IPS-18a (cell line): Measurements from ENCODE around the gene TMEM117.

Experiments used
- H3K27ac ChIP-seq: one replicate; pipeline ENCODE4 v1.5.1; 2013; ENCODE audit warnings: low read length
- H3K27me3 ChIP-seq: one replicate; pipeline ENCODE4 v1.6.1; 2013; ENCODE audit warnings: mild to moderate bottlenecking, low read length; ENCODE audit not compliant: control insufficient read depth, insufficient read depth
- H3K36me3 ChIP-seq: one replicate; pipeline ENCODE4 v1.6.1; 2013; ENCODE audit warnings: low read depth, low read length; ENCODE audit not compliant: control insufficient read depth
- H3K4me1 ChIP-seq: one replicate; pipeline ENCODE4 v1.6.1; 2013; ENCODE audit warnings: low read depth, low read length; ENCODE audit not compliant: control insufficient read depth
- H3K4me3 ChIP-seq: one replicate; pipeline ENCODE4 v1.5.1; 2013; ENCODE audit warnings: low read length
- H3K9ac ChIP-seq: one replicate; pipeline ENCODE4 v1.6.1; 2013; ENCODE audit warnings: mild to moderate bottlenecking, low read length, moderate library complexity
- H3K9me3 ChIP-seq: one replicate; pipeline ENCODE4 v1.6.1; 2013; ENCODE audit warnings: low read depth, low read length; ENCODE audit not compliant: control insufficient read depth

The TMEM117 gene

DNA sequence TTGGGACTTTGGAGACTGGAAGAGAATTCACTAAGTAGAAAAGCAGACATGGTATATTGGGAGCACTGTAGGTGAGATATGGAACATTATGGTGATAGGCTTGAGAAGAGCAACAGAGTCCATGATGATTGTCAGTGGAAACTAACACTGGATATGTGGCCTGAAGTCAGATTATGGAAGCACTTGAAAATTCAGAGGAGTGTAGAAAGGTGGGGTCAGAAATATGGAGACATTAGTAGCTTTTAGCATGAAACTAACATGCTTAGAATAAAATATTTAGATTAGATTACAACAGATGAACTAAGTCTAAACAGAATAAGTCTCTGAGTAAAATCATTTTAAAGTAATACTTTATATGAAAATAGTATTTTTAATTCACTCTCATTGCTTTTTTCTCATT, 499.1 kb downstream of the TMEM117 start:
- H3K36me3 ChIP-seq, result no peaks in the 10 kb centered on the region
- H3K9ac ChIP-seq, result no peak overlapping the region
- no peaks in the 10 kb centered on the region for H3K9me3 ChIP-seq
- H3K4me3 ChIP-seq, result no peak overlapping the region
- no peak overlapping the region for H3K27ac ChIP-seq
- H3K27me3 ChIP-seq, result no peaks in the 10 kb centered on the region
- no peaks in the 10 kb centered on the region for H3K4me1 ChIP-seq

DNA sequence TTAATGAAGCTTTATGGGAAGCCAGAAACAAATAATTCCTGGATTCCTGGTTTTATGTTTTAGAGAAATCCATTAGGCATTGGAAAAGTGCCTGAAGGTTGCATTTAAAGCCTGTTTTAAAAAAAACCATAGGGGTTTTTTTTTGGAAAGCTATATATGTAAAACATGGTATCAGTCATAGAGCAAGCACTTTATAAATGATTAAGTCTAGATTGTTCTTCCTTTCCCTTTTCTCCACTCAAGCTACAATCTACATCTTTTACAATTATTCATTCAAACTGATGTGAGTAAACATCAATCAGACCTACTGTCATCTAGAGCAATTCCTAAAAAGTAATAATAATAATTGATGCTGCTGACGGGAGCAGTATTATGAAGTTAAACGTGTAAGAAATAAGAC, 500.7 kb downstream of the TMEM117 start:
- no peaks in the 10 kb centered on the region for H3K36me3 ChIP-seq
- no peak overlapping the region for H3K27ac ChIP-seq
- H3K4me1 ChIP-seq, result no peaks in the 10 kb centered on the region
- no peak overlapping the region for H3K4me3 ChIP-seq
- H3K9ac ChIP-seq, result no peak overlapping the region
- H3K9me3 ChIP-seq, result no peaks in the 10 kb centered on the region
- no peaks in the 10 kb centered on the region for H3K27me3 ChIP-seq

DNA sequence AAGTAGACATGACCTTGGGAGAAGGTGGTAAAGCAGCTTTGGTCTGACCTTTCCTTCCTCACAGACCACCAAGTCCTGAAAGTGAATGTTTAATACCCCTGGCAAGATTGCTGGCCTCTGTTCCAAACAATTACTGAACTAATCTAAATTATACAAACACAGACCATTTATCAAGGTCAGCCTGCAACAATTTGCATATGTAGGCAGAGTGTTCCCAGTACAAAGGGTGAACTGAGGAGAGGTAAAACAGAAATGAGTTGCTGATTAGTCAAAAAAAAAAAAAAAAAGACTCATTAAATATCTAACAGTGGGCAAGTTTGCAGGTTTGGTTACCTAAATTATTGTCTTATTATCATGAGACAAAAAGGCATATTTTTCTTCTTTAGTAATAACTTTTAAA, 506.5 kb downstream of the TMEM117 start:
- no peak overlapping the region for H3K9ac ChIP-seq
- H3K27ac ChIP-seq, result no peak overlapping the region
- H3K36me3 ChIP-seq, result no peaks in the 10 kb centered on the region

DNA sequence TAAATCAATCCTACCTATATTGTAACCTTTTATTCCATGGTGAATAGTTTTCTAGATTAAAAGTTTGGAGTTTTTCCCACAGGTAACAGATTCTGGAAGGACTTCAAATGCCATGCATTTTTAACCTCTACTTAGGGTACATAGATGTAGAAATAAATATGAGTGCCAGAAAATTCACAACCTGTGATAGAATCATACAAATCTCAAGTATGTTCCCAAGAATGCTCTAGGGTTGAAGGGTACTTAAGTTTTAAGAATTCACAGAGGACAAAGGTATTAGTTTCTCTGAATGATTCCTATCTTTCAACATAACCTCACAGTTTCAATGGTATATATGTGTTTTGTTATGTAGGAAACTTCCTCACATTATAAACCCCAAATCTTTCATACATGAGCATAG, 511.3 kb downstream of the TMEM117 start:
- no peak overlapping the region for H3K9ac ChIP-seq
- no peaks in the 10 kb centered on the region for H3K4me1 ChIP-seq
- H3K36me3 ChIP-seq, result no peaks in the 10 kb centered on the region
- no peak overlapping the region for H3K4me3 ChIP-seq
- no peaks in the 10 kb centered on the region for H3K27me3 ChIP-seq
- H3K9me3 ChIP-seq, result no peaks in the 10 kb centered on the region
- no peak overlapping the region for H3K27ac ChIP-seq

More for the DNA sequence above, 506.5 kb downstream of the TMEM117 start:
- Histone ChIP-seq H3K4me3 (no peak overlapping the region), H3K9me3 (no peaks in the 10 kb centered on the region), H3K4me1 (no peaks in the 10 kb centered on the region), H3K27me3 (no peaks in the 10 kb centered on the region)

DNA sequence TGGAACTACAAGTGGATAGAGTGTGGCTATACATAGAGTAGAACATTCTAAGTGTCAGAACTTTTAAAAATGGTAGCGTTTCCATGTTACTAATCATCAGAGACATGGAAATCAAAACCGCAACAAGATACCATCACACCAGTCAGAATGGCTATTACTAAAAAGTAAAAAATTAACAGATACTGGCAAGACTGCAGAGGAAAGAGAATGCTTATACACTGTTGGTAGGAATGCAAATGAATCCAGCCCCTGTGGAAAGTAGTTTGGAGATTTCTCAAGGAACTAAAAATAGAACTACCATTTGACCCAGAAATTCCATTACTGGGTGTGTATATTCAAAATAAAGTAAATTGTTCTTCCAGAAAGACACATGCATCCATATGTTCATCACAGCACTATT, 521.6 kb downstream of the TMEM117 start:
- Histone ChIP-seq H3K9me3 (no peaks in the 10 kb centered on the region), H3K27me3 (no peaks in the 10 kb centered on the region), H3K4me3 (no peak overlapping the region), H3K9ac (no peak overlapping the region), H3K36me3 (no peaks in the 10 kb centered on the region), H3K4me1 (no peaks in the 10 kb centered on the region), H3K27ac (no peak overlapping the region)

DNA sequence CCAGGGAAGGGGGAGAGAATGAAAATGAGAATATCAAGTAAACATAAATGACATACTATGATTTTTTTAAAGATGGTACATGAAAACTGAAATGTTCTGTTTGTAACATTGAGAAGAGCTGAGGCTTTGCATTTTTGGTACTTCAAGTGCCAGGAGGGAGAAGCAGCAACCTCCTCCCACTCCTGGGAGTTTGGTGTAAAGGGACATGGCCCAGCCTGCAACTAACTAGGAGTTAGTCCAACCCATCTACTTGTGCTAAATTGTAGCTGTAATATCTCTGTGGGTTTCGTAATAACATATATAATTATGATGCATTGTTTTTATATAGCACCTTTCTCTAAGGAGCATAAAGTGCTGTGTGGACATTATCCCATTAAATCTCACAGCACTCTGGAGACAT, 522.8 kb downstream of the TMEM117 start:
- H3K27ac ChIP-seq, result no peak overlapping the region
- H3K9ac ChIP-seq, result no peak overlapping the region
- no peaks in the 10 kb centered on the region for H3K9me3 ChIP-seq
- no peaks in the 10 kb centered on the region for H3K27me3 ChIP-seq
- no peaks in the 10 kb centered on the region for H3K4me1 ChIP-seq
- H3K36me3 ChIP-seq, result no peaks in the 10 kb centered on the region
- H3K4me3 ChIP-seq, result no peak overlapping the region

DNA sequence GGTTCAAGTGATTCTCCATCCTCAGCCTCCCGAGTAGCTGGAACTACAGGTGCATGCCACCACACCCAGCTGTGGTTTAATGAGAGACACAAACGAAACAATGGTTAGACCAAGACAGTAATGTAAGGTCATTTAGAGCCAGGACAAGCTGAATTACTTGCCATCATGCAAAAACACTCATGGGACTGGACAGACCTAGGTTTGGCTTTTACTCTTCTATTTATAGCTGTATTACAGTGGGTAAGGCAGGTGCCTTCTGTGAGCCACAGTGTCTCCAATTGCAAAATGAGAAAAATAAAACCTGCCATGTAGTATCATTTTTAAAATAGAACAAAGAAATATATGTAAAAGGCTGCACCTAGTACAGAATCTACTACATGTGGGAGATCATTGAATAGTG, 527.1 kb downstream of the TMEM117 start:
- Histone ChIP-seq H3K9ac (no peak overlapping the region), H3K4me3 (no peak overlapping the region), H3K36me3 (no peaks in the 10 kb centered on the region), H3K9me3 (no peaks in the 10 kb centered on the region), H3K27ac (no peak overlapping the region), H3K27me3 (no peaks in the 10 kb centered on the region), H3K4me1 (no peaks in the 10 kb centered on the region)

DNA sequence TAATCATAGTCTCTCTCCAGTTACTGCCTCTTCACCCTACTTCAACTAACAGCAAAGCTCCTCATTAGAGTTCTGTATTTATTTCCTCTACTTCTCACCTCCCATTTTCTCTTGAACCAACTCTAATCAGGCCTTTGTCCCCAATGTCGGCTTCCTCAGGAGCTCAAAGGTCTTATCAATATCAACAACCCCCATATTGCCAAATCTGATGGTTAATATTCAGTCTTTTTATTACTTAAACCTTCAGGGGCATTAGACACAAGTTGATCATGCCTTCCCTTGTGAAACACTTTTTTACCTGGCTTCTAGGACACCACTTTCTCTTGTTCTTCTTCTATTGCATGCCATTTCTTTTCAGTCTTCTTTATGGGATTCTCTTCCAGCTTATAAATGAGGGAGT, 531.3 kb downstream of the TMEM117 start:
- H3K4me3 ChIP-seq, result no peak overlapping the region
- H3K27ac ChIP-seq, result no peak overlapping the region

DNA sequence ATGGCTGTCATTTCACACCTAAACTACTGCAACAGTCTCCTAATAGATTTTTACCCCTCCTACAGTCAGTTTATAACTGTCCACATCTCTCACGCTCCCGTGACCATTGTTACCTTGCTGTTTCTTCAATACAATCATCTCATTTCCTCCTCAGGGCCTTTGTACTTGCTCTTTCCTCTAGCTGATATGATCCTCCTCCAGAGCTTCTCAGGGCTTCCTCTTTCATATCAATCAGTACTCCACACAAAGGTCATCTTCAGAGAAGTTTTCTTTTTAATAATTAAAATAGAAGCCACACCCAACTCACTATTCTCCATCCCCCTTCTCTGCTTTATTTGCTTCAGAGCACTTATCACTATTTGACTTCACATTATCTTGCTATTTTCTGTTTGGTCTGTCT, 532.0 kb downstream of the TMEM117 start:
- Histone ChIP-seq H3K4me3 (no peak overlapping the region), H3K9ac (no peak overlapping the region), H3K9me3 (no peaks in the 10 kb centered on the region), H3K27me3 (no peaks in the 10 kb centered on the region), H3K27ac (no peak overlapping the region), H3K4me1 (no peaks in the 10 kb centered on the region), H3K36me3 (no peaks in the 10 kb centered on the region)

More for the DNA sequence above, 531.3 kb downstream of the TMEM117 start:
- Histone ChIP-seq H3K9ac (no peak overlapping the region), H3K36me3 (no peaks in the 10 kb centered on the region), H3K4me1 (no peaks in the 10 kb centered on the region), H3K9me3 (no peaks in the 10 kb centered on the region), H3K27me3 (no peaks in the 10 kb centered on the region)

DNA sequence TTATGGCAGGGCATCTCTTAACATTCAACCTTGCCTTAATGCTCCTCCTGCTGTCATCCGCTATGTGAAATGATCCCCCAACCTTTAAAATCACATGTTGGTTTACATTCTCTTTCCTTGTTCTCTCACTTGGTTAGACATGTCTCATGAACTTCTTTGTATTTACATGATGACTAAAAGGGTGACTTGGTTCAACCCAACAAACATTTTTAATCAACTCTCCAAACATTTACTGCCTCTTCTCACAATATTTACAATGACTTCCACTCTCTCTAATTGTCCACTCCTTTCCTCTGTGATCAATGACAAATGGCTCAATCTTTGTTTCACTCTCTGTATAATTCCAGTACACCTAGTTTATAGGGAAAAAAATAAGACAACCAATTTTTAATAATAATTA, 534.1 kb downstream of the TMEM117 start:
- no peaks in the 10 kb centered on the region for H3K4me1 ChIP-seq
- H3K27ac ChIP-seq, result no peak overlapping the region
- no peaks in the 10 kb centered on the region for H3K27me3 ChIP-seq
- no peaks in the 10 kb centered on the region for H3K36me3 ChIP-seq
- H3K4me3 ChIP-seq, result no peak overlapping the region
- H3K9me3 ChIP-seq, result no peaks in the 10 kb centered on the region
- no peak overlapping the region for H3K9ac ChIP-seq

DNA sequence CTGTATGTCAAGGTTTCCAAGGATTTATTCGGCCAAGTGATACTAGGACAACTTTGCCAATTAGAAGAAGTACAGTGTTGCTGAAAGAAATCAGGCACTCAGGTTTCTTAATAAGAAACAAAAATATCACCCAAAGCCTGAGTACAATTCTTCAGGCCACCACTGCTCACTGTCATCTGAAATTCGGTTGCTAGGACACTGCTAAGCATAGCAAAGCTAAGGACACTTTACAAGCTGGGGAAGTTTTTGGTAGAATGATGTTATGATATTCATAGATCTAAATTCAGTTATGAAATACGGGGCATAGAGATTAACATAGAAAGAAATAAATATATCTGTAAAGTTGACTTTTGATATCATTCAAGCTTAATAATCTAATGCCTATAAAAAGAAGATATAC, 535.1 kb downstream of the TMEM117 start:
- Histone ChIP-seq H3K27me3 (no peaks in the 10 kb centered on the region), H3K36me3 (no peaks in the 10 kb centered on the region), H3K9ac (no peak overlapping the region), H3K4me1 (no peaks in the 10 kb centered on the region), H3K4me3 (no peak overlapping the region), H3K27ac (no peak overlapping the region), H3K9me3 (no peaks in the 10 kb centered on the region)

DNA sequence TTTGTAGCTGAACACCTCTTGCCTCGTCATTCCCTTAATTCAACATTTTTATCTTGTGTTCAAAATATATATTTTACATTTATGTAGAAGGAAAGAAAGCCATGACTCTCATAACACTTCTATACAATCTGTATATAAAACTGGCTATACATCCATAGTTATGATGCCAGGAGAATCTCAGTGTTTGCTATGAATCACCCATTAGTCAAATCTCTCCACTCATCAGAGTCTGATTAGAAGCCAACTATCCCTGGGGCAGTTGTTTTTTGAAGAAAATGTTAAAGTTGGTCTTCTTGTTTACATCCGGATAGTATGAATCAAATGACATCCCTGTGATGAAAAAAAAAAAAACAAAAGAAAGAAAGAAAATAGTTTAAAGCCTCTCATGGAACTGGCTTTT, 536.4 kb downstream of the TMEM117 start:
- H3K9ac ChIP-seq, result no peak overlapping the region
- H3K36me3 ChIP-seq, result no peaks in the 10 kb centered on the region
- no peaks in the 10 kb centered on the region for H3K27me3 ChIP-seq
- H3K9me3 ChIP-seq, result no peaks in the 10 kb centered on the region
- H3K27ac ChIP-seq, result no peak overlapping the region
- H3K4me1 ChIP-seq, result no peaks in the 10 kb centered on the region
- no peak overlapping the region for H3K4me3 ChIP-seq
